Neutrophil (primary cell): ENCODE results near the gene MRPL47.

Source experiments
- H3K27ac ChIP-seq: fragments of 200-600 bp; sonication (generic); 2 replicates; pipeline ENCODE4 v1.5.1; 2016; ENCODE audit warnings: mild to moderate bottlenecking, moderate library complexity
- H3K27me3 ChIP-seq: fragments of 200-600 bp; sonication (generic); 2 replicates; pipeline ENCODE4 v1.6.0; 2016; ENCODE audit warnings: mild to moderate bottlenecking
- H3K36me3 ChIP-seq: fragments of 200-600 bp; sonication (generic); 2 replicates; pipeline ENCODE4 v1.5.1; 2017
- H3K4me1 ChIP-seq, 2 experiments: fragments of 200-600 bp in 1 of 2; sonication (generic) in 1 of 2; 1 replicate in 1 of 2; 2 replicates in 1 of 2; pipeline versions ENCODE4 v1.5.1 to v1.6.1; 2013 to 2016; ENCODE audit warnings: low read depth in 1 of 2, low read length in 1 of 2, mild to moderate bottlenecking in 1 of 2, moderate library complexity in 1 of 2; ENCODE audit not compliant: control insufficient read depth in 1 of 2, insufficient read depth in 1 of 2
- H3K4me3 ChIP-seq, 2 experiments: fragments of 200-600 bp in 1 of 2; sonication (generic) in 1 of 2; 1 replicate in 1 of 2; 2 replicates in 1 of 2; pipeline ENCODE4 v1.5.1; 2013 to 2016; ENCODE audit warnings: low read depth in 1 of 2, low read length in 1 of 2, mild to moderate bottlenecking in 1 of 2, moderate library complexity in 1 of 2
- H3K9me3 ChIP-seq: fragments of 200-600 bp; sonication (generic); 2 replicates; pipeline ENCODE4 v1.5.1; 2016
- CTCF ChIP-seq: fragments of 200-600 bp; sonication (generic); IDR thresholded peaks from 2 replicates; pipeline ENCODE4 v1.5.1; 2016; ENCODE audit warnings: antibody characterized with exemption

The MRPL47 gene

GRCh38 chr3:179541596-179541995, 62.8 kb downstream of the MRPL47 start:
- no peaks in the 10 kb centered on the region for H3K4me1 ChIP-seq
- no peak overlapping the region for H3K27ac ChIP-seq
- TF ChIP-seq CTCF = no peak

GRCh38 chr3:179541094-179541493, 63.3 kb downstream of the MRPL47 start:
- Histone ChIP-seq H3K9me3 (no peaks in the 10 kb centered on the region), H3K27me3 (no peaks in the 10 kb centered on the region), H3K27ac (no peak overlapping the region), H3K4me1 (no peaks in the 10 kb centered on the region), H3K36me3 (no peaks in the 10 kb centered on the region), H3K4me3 (no peak overlapping the region)
- no peak for TF ChIP-seq CTCF

More at GRCh38 chr3:179541596-179541995, 62.8 kb downstream of the MRPL47 start:
- H3K4me3 ChIP-seq = no peak overlapping the region
- H3K27me3 ChIP-seq = no peaks in the 10 kb centered on the region
- H3K9me3 ChIP-seq = no peaks in the 10 kb centered on the region
- no peaks in the 10 kb centered on the region for H3K36me3 ChIP-seq
